ENCODE data around the gene ALDH2. TPM values are rescaled to one million over a fixed set of nuclear protein-coding genes. Genes with fewer than 3 reads are reported as not detected.

Gene ALDH2
- total RNA-seq, 1 donor from 2014 or later: 436 TPM

Small RNA genes lying within 50 kb of the gene (microRNA-seq; reads per million reads assigned to microRNA genes)
- gene MIR6761 (ENCODE audit: borderline number of aligned reads): not detected

Other genes starting within 250 kb of the ALDH2 start
- 82.1 TPM for gene ATXN2, start 167.6 kb upstream of the ALDH2 start, total RNA-seq
- 16.9 TPM for gene BRAP, start 81.0 kb upstream of the ALDH2 start, total RNA-seq
- gene ACAD10, start 80.9 kb upstream of the ALDH2 start, total RNA-seq: 15.6 TPM
- gene MAPKAPK5, start 75.3 kb downstream of the ALDH2 start, total RNA-seq: 43.5 TPM
- gene TMEM116, start 246.2 kb downstream of the ALDH2 start, total RNA-seq: 6.0 TPM
- 41.8 TPM for gene ERP29, start 246.5 kb downstream of the ALDH2 start, total RNA-seq